Stomach (tissue), 9 donors: Measurements from ENCODE around the gene AP2S1. TPM values are rescaled to one million over a fixed set of nuclear protein-coding genes. Genes with fewer than 3 reads are reported as not detected.
A peak's percentile ranks its signal among the peaks of the same experiment; 100 is the strongest.

ENCODE experiments used
- DNase-seq, 2 donors: peaks; one replicate each; pipeline versions ENCODE4 v3.0.0 to v3.0.0-alpha.2; 2013 to 2019
- H3K27ac ChIP-seq, 5 donors: fragments of 200-600 bp in 4 of 5; sonication (generic) in 4 of 5; one replicate each; pipeline ENCODE4 v1.5.1; 2013 to 2019; ENCODE audit warnings: mild to moderate bottlenecking in 1 of 5, moderate library complexity in 1 of 5
- H3K27me3 ChIP-seq, 3 donors: fragments of 200-600 bp; sonication (generic); one replicate each; pipeline ENCODE4 v1.5.1; 2017 to 2019; ENCODE audit warnings: mixed run types in 1 of 3
- H3K36me3 ChIP-seq, 4 donors: fragments of 200-600 bp; sonication (generic); 1 replicate in 3 of 4; 2 replicates in 1 of 4; pipeline ENCODE4 v1.5.1; 2016 to 2019
- H3K4me1 ChIP-seq, 4 donors: fragments of 200-600 bp; sonication (generic); one replicate each; pipeline ENCODE4 v1.5.1; 2016 to 2019
- H3K4me3 ChIP-seq, 4 donors: fragments of 200-600 bp; sonication (generic) in 3 of 4; one replicate each; pipeline ENCODE4 v1.5.1; 2016 to 2019; ENCODE audit warnings: mild to moderate bottlenecking in 1 of 4
- H3K9me3 ChIP-seq, 4 donors: fragments of 200-600 bp; sonication (generic); one replicate each; pipeline ENCODE4 v1.5.1; 2016 to 2019
- CTCF ChIP-seq, 7 experiments: fragments of 450-650 bp in 4 of 7; fragments of 200-600 bp in 3 of 7; sonication (generic) in 3 of 7; IDR thresholded peaks; one replicate each; pipeline ENCODE4 v1.5.1; 2016 to 2019; ENCODE audit warnings: antibody characterized with exemption in 7 of 7, control low read depth in 2 of 7, mild to moderate bottlenecking in 1 of 7
- EP300 ChIP-seq: sonication (generic); formaldehyde crosslinking; IDR thresholded peaks from one replicate; pipeline ENCODE4 v1.6.1; 2017; ENCODE audit warnings: antibody characterized with exemption
- POLR2A ChIP-seq, 4 donors: fragments of 450-650 bp; IDR thresholded peaks; one replicate each; pipeline ENCODE4 v1.6.1; 2016; ENCODE audit warnings: antibody characterized with exemption in 4 of 4, control low read depth in 2 of 4, mild to moderate bottlenecking in 1 of 4, moderate library complexity in 1 of 4
- POLR2AphosphoS5 ChIP-seq, 3 donors: sonication (generic); formaldehyde crosslinking; IDR thresholded peaks; one replicate each; pipeline ENCODE4 v1.6.1; 2016; ENCODE audit warnings: antibody characterized with exemption in 3 of 3
- WGBS, 5 donors: extraction: QIAGEN DNeasy Blood & Tissue Kit in 3 of 5; methylation state at CpG; one replicate each; pipeline versions ENCODE4 v1.1.5 to v1.1.7; 2013 to 2018; 5-methylcytosine and 5-hydroxymethylcytosine counted together
- intact Hi-C: fragments of 100-400 bp; cut with DNase I; formaldehyde crosslinking; loops from one replicate; pipeline ENCODE4 v1.15.1; 2023; ENCODE audit warnings: low total_unique reads
- polyA plus RNA-seq, 3 donors: library from polyadenylated mRNA; stranded (reverse); fragments of 200-250 nt; gene quantifications; one replicate each; pipeline ENCODE4 v1.2.3, GENCODE V29; 2013
- total RNA-seq, 5 donors: library from RNA; depleted of rRNA; stranded (reverse); fragments of >200 nt; gene quantifications; one replicate each; pipeline versions ENCODE4 v1.1.0 to v1.2.3, GENCODE V29; 2014 to 2016
- donor health status: healthy with polysubstance abuse.
- donor health status: Bipolar disorder and iron deficiency.
- donor health status: healthy.

AP2S1 gene
- total and polyA plus RNA-seq, 8 donors, result 4.9 to 191 (median 96.1) TPM

- no peak for TF ChIP-seq EP300
- TF ChIP-seq POLR2AphosphoS5 (IDR thresholded peaks at IDR 0.05), result no peak
- TF ChIP-seq POLR2A (IDR thresholded peaks at IDR 0.05), result no peak
- no peak for TF ChIP-seq CTCF (IDR thresholded peaks at IDR 0.05)
- Histone ChIP-seq H3K27me3 (no peaks in the 10 kb centered on the region), H3K27ac (peak overlapping the region in 4 of 5 donors; percentile 88 to 93 (median 90)), H3K9me3 (no peaks in the 10 kb centered on the region), H3K36me3 (peaks cover 15 to 39% (median 28%) of the 10 kb centered on the region in 4 donors), H3K4me1 (peaks cover 12 to 44% (median 28%) of the 10 kb centered on the region in 4 donors), H3K4me3 (no peak overlapping the region)
- WGBS, 5 donors, result 81 to 96% (median 92%) methylated on average over 2 of the region's 2 CpGs
- no peak for DNase-seq
- intact Hi-C loops, result no loop called here
These were observed 2.3 kb downstream of the AP2S1 start for GRCh38 chr19:46848389-46848788.

GRCh38 chr19:46847528-46847927, 3.1 kb downstream of the AP2S1 start:
- Histone ChIP-seq H3K27ac (peak overlapping the region in 2 of 5 donors; percentile 89 to 91), H3K9me3 (no peaks in the 10 kb centered on the region), H3K36me3 (peaks cover 23 to 47% (median 36%) of the 10 kb centered on the region in 4 donors), H3K4me3 (no peak overlapping the region), H3K27me3 (no peaks in the 10 kb centered on the region), H3K4me1 (peaks cover 12 to 44% (median 29%) of the 10 kb centered on the region in 4 donors)
- intact Hi-C loops, result no loop called here
- TF ChIP-seq EP300 (no peak), CTCF (IDR thresholded peaks at IDR 0.05) (no peak), POLR2AphosphoS5 (IDR thresholded peaks at IDR 0.05) (peak in 1 of 3 donors; percentile 65), POLR2A (IDR thresholded peaks at IDR 0.05) (no peak)
- DNase-seq, result no peak
- WGBS, 5 donors, result 83 to 93% (median 92%) methylated on average over 11 of the region's 11 CpGs

GRCh38 chr19:46845959-46846459, 4.6 kb downstream of the AP2S1 start:
- intact Hi-C loops, result no loop called here
- Histone ChIP-seq H3K9me3 (no peaks in the 10 kb centered on the region), H3K4me1 (peaks cover 13 to 56% (median 35%) of the 10 kb centered on the region in 4 donors), H3K4me3 (no peak overlapping the region), H3K27ac (peak overlapping the region in 2 of 5 donors; percentile 29 to 30), H3K27me3 (no peaks in the 10 kb centered on the region), H3K36me3 (peaks cover 26 to 62% (median 50%) of the 10 kb centered on the region in 4 donors)
- DNase-seq, result no peak
- 60 to 77% (median 69%) methylated on average over 17 to 19 of the region's 19 CpGs for WGBS, 5 donors
- TF ChIP-seq POLR2A (IDR thresholded peaks at IDR 0.05) (no peak), EP300 (no peak), CTCF (IDR thresholded peaks at IDR 0.05) (no peak), POLR2AphosphoS5 (IDR thresholded peaks at IDR 0.05) (no peak)

GRCh38 chr19:46844067-46844489, 6.6 kb downstream of the AP2S1 start:
- peaks cover 26 to 74% (median 61%) of the 10 kb centered on the region in 4 donors for H3K36me3 ChIP-seq
- intact Hi-C loops, result loop anchor here (5.0 kb wide), 1 partner anchor 87 kb away; no protein-coding TSS in a partner anchor
- peaks cover 14 to 62% (median 36%) of the 10 kb centered on the region in 4 donors for H3K4me1 ChIP-seq
- DNase-seq, result no peak
- no peak for TF ChIP-seq CTCF (IDR thresholded peaks at IDR 0.05)
- TF ChIP-seq EP300, result no peak
- WGBS, 5 donors, result 79 to 92% (median 90%) methylated on average over 9 of the region's 9 CpGs
- H3K4me3 ChIP-seq, result no peak overlapping the region
- H3K9me3 ChIP-seq, result no peaks in the 10 kb centered on the region
- H3K27ac ChIP-seq, result no peak overlapping the region
- H3K27me3 ChIP-seq, result no peaks in the 10 kb centered on the region
